GM04503 (cell line): ENCODE data around the gene KLHL22.
"Not testable (repeated sequence)": the region's sequence is repeated elsewhere in the genome, so short reads cannot be mapped to it uniquely, and the experiment has no call there.

Source experiments
- DNase-seq: peaks from one replicate; pipeline ENCODE4 v3.0.0-alpha.2; 2012; ENCODE audit warnings: low read depth

The KLHL22 gene

DNA sequence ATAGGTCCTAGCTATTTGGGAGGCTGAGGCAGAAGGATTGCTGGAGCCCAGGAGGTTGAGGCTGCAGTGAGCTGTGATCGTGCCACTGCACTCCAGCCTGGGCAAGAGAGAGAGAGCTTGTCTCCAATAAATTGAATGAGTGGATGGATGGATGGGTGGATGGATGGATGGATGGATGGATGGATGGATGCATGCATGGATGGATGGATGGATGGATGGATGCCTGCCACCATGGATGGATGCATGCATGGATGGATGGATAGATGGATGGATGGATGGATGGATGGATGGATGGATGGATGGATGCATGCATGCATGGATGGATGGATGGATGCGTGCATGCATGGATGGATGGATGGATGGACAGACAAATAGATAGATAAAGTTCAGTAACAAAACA is 25.1 kb downstream of the KLHL22 start:
- DNase-seq, result not testable (repeated sequence)

DNA sequence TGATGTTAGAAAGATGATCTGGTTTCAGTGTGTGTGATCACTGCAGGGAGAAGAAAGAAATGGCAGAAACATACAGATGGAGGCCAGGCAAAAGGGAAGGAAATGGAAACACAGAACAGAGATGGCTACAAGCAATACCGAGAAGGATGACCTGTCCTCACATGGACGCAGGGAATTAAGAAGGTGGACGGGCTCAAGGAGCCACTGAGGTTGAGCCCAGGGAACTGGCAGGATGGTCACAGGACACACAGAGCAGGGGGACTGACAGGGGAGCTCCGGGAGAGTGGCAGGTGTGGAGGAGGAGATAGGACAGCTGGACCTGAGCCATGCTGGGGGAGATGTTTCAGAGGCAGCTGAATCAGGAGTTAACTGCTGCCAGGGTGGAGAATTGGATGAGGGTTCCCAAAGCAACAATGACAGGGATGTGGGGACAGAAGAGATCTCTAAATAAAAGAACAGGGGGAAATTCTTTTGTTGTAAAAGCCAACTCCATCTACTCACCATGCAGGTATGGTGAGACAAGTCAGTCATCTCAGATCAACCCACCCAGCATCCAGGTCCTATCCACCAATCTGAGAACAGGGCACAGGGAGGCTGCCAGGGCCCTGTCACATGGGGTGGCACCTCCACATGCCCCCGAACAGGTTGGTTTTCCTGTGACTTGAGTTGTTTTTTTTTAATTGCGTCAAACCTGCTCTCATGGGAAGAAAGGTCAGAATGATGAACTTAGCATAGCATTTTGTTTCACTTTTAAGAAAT is 26.3 kb downstream of the KLHL22 start:
- no peak for DNase-seq

DNA sequence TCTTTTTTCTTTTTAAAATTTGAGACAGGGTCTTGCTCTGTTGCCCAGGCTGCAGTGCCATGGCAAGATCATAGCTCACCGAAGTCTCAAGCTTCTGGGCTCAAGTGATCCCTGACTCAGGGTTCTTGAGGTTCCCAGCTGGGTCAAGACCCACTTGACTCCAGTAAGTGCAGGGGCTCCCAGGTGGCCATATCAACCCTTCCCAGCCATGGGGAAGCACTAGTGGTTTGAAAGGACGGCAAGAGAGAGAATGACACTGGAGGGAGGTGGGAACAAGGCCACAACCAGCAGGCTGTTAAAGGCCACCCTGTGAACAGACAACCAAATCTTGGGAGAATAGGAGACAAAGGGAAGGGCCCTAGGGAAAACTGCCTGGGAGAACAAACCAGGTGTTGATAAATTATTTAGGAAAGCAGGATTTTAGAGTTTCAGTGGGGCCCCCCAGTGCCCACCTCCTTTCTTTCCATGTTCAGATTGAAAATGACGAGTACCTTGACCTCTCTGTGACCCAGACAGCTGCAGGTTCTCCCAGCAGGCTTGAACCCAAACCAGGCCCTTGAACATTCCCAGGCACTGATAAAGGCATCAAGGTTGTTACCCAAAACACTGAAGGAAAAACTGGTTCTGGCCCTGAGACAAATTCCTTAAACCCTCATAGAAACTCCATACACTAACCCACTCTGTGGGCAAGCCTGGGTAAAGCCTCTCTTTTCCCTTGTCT is 28.8 kb downstream of the KLHL22 start:
- DNase-seq, result no peak

DNA sequence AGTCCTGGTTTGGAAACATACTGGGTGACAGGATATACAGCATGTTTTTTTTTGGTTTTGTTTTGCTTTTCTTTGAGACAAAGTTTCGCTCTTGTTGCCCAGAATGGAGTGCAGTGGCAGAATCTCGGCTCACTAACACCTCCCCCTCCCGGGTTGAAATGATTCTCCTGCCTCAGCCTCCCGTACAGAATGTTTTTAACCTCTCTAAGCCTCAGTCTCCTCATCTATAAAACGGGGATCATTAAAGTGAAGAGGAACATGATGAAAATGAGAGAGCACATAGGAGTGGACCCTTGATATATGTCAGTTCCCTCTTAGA is 29.9 kb downstream of the KLHL22 start:
- no peak for DNase-seq

DNA sequence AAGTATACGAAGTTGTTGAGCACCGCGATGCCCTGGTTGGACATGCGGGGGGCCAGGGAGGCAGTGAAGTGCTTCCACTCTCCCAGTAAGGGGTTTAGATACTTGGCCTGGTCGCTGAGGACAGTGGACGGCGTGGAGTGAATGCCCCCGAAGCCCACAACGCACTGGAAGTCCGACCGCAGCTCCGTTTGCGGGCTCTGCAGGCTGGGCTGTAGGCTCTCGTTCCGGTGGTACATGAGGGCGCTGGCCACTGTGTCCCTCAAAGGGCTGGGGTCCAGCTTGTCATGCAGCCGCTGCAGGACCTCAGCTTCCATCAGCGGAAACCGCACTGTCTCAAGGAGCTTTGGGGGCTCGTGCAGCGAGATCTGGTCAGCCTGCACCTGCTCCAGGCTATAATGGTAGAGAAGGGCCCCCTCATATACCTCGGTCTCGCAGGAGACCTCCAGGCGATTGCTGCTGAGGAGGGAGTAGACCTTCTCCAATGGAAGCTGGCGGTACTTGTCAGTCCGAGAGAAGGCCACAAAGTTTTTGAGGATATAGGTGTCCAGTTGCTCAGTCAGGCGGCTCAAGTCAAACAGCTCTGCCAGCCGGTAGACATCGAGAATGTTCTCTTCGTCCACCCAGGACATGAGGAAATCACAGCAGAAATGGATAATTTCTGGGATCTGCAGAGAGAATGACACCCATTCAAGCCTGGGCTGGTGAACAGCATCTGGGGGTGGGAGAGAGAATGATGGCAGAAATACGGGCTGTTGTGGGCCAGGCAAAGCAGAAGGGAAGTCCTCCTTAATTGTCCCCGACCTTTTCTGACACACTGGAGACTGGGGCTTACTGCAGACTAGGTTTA is 30.5 kb downstream of the KLHL22 start:
- DNase-seq, result no peak

DNA sequence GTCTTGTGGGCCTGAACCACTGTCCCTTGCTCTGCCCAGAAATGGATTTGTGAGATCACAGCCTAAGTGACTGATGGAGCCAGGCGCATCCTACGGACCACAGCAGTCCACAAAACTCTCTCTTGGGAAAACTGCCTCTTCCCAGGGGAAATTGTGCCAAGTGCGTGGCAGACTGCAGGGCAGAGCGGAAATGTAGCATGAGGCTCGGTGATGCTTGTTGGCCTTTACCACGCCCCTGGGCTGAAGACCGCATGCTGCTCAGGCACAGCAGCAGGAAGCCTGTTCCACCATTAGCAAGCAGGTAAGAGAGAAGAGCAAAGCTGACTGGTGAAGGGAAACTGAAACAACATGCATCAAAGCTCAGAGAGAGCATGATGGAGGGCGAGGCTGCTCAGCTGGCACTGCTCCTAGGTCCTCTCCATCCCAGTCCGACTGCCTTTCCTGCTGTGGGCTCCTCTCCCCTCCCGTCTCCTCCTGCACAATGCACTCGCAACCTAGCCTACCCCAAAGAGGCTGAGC is 31.4 kb downstream of the KLHL22 start:
- no peak for DNase-seq

DNA sequence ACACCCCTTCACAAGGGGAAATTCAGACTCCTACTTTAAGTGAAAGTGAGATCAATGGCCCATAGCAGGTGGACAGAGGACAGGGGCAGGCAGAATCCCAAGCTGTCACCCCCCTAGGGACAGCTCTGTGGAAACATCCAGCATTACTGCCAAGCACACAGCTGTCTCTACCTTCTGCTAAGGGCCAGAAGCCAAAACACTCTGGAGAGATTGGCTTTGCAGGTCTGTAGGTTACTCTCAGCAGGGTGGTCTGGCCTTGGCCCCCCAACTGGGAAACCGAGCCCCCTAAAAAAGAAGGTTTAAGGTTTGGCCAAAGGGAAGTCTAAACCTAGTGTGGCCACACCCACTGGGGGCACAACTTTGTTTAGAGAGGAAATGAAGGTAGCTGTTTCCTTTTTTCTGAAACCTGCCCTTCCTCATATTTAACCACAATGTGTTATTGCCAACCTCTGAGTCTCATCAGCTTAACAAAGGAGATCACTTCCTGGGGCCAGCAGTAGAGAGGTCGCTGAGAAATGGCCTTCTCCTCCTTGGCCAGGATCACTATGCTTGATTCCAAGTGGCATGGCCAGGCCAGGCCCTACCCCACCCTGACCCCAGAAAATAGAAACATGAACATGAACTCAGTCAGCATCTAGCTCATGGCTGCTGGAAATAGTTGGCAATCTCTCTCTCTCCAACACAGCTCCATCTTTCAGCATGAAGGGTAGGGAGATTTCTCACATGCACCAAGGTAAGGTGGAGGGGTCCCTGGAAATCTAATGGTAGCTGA is 32.1 kb downstream of the KLHL22 start:
- DNase-seq, result no peak

DNA sequence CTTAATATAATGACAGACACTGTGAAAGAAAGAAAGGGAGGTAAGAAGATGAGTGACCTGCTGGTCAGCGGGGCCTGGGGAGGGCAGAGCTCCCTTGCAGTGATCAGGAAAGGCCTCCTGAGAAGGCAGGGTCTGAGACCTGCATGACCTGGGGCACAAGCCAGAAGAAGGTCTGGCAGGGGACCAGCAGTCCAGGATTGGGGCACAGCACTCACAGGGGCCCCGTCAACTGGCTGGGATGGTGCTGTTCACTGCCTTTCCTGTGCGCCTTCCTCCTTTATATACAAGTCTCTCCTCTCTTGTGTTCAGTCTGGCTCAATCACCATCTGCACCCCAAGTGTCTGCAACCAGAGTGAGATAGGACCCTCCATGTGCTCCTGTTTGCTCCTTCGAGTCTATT is 35.7 kb downstream of the KLHL22 start:
- DNase-seq, result no peak

DNA sequence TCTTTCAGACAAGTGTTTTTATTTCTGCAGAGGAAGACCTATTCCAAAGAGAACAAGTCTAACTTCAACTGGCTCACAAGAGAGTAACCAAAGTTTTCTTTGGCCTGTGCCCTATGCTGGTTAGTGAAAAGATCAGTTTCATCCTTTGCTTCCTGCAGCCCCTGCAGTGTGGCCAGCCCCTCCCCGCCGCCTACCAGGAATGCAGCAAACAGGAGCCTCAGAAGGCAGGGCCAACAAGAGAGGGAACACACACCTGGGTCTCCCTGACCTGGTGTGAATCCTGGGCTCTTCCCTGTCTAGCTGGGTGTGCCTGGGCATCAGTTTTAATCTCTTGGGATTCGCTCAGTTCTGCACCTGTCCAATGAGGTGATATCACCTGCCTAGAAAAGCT is 36.4 kb downstream of the KLHL22 start:
- no peak for DNase-seq

DNA sequence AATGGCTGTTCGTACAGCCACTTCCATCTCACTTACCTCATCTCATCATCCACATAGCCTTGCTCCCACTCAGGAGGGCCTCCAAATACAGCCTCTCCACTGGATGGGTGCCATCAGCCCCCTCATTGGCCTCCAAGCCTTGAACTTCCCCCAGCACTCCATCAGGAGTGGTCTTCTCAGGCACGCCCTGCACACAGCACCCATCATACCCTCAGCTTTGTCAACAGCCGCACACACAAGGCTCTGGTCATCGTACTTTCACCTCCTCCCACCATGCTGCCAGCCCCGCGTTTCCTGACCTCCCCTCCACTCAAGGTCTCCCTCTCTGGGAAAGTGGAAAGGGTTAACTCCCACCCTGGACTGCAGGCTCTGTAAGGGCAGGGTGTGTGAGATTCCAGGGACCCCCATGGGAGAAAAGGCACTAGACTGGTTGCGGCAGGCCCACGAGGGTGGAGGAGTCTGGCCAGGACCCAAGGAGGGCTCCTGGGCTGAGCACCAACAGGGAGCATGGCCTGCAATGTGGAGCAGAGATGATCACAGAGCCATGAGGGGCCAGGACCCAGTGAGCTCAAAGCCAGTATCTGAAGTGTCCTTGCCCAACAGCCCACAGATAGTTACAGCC is 37.0 kb downstream of the KLHL22 start:
- no peak for DNase-seq

DNA sequence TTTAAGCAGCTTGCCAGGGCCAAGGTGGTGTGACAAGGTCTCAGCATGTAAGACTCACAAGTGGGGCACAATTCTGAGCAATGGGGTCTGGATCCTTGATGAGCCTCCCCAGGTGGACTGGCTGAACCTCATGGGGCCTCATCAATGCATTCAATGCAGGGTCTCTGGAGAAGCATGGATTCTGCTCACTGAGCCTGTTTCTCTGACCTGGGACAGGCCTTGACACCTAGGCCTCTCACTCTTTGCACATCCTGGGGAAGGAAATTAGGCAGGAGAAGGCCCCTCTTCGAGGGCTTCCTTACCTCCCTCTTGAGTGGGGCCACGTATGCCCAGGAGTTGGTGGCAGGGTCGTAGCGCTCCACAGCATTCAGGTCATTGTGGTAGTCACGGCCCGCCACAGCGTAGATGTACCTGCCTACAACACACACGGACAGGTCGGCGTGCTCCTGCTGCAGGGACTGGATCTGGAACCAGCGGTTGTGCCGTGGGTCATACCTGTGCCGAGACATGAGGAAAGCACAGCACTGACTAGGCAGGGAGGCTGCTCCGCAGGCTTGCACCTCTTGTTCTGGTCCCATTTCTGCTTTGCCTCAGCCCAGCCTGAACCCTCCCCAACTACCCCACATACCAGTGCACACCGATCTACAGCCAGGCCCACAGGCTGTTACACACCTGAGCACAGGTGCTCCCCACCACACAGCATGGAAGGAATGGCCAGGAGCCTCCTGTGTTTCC is 37.9 kb downstream of the KLHL22 start:
- no peak for DNase-seq

DNA sequence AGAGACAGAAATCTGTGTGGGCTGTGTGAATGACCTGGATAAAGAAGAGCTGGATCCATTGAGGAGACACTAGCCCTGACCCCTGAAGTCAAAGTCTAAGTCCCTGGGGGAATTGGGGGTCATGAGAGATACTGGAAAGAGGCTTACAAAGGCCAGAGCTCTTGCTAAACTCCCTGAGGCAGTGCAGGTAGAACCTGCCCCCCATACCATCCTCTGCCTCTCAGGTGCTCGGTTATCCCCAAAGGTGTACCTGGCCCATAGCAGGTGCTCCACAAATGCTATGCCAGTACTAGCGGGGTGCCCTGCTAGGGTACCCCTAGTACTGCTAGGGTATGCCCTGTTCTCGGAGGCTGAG is 38.9 kb downstream of the KLHL22 start:
- DNase-seq, result no peak

DNA sequence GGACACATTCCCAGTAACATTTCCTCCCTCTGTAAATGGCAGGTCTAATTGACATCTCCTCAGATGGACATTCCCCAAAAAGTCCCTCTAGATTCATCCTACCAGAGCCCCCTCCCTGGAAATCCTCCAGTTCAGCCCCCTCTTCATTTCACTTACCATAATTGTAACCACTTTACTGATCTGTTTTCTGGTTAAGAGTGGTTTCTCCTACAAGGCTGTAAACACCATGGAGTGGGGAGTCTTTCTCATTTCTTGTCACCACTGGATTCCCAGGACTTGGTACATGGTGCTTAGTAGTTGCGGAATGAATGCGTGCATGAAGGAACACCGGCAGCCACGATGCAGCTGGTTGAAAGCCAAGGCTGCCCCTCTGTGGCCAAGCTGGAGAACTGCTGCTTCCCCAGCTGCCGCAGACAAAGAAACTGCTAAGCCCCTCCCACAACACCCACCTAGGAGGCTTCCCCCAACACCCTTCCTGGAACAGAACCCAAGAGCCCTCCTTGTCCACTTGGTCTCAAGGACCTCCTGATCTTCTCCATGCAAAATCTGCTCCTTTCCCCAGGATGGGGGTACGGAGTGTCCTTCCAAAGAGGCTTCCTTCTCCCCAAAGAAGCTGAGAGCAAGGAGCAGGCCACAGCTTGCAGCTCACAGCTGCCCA is 39.4 kb downstream of the KLHL22 start:
- DNase-seq, result peak; percentile 20

DNA sequence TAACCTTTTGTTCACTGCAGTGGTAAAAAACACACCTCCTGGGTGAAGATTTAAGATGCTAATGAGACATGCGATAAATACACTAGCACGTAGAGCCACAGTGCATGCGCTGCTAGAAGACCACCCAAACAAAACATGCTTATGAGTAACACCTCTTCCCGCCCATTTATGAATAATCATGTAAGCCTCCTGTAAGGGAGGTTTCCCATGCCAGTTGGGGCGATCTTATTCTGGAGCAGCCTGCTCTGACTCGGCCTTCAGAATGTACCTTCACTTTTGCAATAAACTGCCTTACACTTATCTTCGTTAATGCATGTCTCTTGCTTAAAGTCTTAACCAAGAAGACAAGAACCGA is 39.9 kb downstream of the KLHL22 start:
- no peak for DNase-seq

DNA sequence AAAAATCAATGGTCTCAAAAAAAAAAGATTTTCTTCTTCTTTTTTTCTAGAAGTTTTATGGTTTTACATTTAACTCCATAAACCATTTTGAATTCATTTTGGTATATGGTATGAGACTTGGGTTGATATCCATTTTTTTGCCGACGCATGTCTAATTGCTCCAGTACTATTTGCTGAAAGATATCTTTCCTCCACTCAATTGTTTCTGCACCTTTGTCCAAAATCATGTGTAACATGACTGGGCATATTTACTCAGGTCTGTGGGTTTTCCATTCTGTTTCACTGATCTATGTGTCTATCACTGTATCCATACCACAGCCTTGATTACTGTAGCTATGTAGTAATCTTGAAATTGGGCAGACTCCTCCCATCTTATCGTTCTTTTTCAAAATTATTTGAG is 42.4 kb downstream of the KLHL22 start:
- DNase-seq, result no peak

DNA sequence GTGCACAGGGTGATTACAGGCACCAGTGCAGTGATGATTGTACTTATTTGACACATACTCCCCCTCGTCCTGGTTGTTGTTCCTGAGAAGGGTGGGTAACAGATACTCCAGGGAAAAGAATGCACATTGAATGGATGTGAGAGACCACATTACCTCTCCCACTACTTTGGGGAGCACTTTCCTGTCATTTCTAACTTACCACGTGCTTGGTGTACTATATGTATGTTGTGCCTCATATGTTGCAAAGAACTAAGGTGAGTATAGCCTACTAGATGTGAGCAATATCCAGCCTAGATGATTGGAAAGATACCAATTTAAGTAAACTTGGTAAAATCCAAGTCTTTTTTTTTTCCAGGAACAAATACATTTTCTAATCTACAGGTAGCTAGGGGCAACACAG is 43.7 kb downstream of the KLHL22 start:
- no peak for DNase-seq

DNA sequence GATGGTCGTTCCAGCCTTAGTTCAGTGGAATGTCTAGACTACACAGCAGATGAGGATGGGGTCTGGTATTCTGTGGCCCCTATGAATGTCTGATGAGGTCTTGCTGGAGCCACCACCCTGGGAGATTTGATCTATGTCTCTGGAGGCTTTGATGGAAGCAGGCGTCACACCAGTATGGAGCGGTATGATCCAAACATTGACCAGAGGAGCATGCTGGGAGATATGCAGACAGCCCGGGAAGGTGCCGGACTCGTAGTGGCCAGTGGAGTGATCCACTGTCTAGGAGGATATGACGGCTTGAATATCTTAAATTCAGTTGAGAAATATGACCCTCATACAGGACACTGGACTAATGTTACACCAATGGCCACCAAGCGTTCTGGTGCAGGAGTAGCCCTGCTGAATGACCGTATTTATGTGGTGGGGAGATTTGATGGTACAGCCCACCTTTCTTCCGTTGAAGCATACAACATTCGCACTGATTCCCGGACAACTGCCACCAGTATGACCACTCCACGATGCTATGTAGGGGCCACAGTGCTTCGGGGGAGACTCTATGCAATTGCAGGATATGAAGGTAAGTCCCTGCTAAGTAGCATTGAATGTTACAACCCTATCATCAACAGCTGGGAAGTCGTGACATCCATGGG is 44.3 kb downstream of the KLHL22 start:
- DNase-seq, result not testable (repeated sequence)

DNA sequence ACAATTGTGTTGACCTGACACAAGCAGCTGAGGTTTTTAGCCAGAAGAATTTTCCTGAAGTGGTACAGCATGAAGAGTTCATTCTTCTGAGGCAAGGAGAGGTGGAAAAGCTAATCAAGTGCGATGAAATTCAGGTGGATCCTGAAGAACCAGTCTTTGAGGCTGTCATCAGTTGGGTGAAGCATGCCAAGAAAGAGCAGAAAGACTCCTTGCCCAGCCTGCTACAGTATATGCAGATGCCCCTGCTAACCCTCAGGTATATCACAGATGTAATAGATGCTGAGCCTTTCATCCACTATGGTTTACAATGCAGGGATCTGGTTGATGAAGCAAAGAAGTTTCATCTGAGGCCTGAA is 45.1 kb downstream of the KLHL22 start:
- no peak for DNase-seq

DNA sequence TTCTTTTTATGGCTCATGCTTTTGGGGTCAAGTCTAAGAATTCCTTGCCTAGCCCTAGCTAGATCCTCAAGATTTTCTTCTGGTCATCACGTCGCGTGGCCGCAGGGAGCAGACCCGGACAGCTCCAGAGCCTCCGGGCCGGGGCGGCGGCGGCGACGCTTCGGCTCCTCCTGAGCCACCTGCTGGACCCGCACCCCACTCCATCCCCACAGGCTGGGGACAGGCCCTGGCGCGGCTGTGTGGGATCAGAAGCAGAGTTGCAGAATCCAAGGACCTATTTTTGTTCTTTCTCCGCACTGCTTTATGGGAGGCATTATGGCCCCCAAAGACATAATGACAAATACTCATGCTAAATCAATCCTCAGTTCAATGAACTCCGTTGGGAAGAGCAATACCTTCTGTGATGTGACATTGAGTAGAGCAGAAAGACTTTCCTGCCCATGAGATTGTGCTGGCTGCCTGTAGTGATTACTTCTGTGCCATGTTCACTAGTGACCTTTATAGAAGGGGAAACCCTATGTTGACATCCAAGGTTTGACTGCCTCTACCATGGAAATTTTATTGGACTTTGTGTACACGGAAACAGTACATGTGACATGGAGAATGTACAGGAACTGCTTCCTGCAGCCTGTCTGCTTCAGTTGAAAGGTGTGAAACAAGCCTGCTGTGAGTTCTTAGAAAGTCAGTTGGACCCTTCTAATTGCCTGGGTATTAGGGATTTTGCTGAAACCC is 45.6 kb downstream of the KLHL22 start:
- DNase-seq, result no peak
